ENCODE data around the gene PRLR. TPM values are rescaled to one million over a fixed set of nuclear protein-coding genes. Genes with fewer than 3 reads are reported as not detected.
"Not testable (repeated sequence)": the region's sequence is repeated elsewhere in the genome, so short reads cannot be mapped to it uniquely, and the experiment has no call there.

The PRLR gene
- total RNA-seq, 1 donor from 2014 or later = 1.2 TPM

DNA sequence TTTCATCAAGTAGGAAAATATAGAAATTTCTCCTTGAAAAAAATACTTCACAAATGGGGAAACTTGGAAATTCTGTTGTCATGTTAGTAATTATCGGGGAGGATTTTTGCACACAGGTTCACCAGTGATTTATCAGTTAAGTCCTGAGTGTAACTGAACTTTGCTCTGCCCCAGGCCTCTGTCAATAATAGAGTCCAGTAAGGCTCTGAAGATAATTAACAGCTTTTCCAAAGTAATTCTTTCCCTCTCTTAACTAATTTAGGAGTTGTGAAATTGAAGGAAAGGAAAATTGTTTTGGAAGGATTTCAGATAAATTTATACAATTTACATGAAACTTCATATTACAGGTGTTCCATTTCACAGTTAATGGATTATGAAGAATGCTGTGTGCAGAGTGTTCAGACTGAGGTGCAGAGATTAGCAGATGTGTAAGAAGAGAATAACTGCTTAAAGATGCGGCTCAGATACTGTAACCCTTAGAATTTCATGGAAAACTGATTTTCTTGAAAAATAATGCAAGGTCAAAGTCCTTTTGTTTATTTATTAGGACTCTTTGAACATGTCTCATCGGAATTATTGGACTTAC, 179.7 kb downstream of the PRLR start:
- no peak for FAIRE-seq
- DNase-seq (ENCODE audit: low spot score in 2 of 2) = no peak

DNA sequence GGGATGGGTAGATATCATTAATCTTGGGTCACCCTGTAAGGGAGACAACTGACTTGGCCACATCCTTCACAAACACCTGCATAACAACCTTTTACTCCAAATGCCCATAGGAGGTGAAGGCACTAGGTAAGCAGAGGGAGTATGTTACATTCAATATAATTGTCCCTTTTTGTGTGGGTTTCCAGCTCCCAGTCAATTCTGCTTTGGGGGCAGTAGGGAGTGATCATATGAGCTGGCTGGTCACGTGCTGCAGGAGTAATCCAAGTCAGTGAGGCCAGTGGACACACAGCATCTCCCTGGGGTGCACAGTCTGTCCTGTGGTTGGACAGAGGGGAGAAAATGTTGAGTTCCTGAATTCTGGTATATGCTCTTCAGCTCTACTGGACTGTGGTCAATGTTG, 181.4 kb downstream of the PRLR start:
- DNase-seq (ENCODE audit: low spot score in 2 of 2) = no peak
- FAIRE-seq = no peak

DNA sequence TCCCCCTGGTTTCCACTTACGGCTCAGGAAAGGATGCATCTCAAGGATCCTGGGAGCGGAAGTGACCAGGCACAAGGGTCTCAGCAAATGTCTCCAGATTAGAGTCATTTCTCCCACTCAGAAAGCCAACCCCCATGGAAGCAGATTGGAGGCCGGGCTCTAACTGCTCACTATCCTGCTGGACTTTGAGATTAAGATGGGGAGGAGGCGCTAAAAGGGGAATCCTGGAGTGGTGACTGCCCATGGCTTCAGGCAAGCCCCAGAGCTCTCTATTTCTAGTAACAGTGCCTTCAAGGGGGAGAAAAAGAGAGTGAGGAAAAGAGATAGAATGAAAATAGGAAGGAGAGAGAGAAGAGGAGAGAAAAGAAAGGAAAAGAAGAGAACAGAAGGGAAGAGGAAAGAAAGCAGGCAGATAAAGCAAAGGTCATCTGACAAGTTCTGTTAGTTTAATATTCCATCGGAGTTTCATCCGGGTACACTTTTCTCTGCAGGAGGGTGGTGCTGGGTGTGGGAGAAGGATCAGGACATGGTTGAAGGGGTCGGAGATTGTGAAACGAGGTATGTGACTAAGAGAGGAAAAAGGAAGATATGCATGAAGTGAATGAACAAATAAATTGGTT, 182.4 kb downstream of the PRLR start, which contains the start of gene AGXT2:
AGXT2 (minus strand) TSS at position 165 of the 620 bp plus-strand sequence; CDS start at position 108, 57 bp downstream.
- FAIRE-seq (no peak), DNase-seq (ENCODE audit: low spot score in 2 of 2) (no peak)

DNA sequence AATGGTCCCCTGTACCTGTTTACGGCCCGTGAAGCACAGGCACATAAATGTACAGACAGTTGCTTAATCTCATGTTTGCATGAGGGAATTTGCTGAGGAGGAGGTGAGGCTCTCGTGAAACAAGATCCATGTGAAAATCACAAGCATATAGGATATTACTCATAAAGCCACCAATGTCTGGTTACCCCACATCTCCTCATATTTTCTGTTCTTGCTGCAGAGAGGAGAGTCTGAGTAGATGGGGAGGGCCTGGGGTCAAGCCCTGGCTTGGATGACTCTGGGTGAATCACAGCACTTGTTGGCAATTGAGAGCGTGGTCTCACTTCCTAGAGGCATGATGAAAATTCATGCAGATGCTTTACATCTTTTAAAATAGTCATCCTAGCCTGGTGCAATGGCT, 183.5 kb downstream of the PRLR start:
- FAIRE-seq (no peak), DNase-seq (ENCODE audit: low spot score in 2 of 2) (no peak)

- FAIRE-seq (no peak), DNase-seq (ENCODE audit: low spot score in 2 of 2) (no peak)
Observed at GRCh38 chr5:35045280-35045679, 185.0 kb downstream of the PRLR start.

DNA sequence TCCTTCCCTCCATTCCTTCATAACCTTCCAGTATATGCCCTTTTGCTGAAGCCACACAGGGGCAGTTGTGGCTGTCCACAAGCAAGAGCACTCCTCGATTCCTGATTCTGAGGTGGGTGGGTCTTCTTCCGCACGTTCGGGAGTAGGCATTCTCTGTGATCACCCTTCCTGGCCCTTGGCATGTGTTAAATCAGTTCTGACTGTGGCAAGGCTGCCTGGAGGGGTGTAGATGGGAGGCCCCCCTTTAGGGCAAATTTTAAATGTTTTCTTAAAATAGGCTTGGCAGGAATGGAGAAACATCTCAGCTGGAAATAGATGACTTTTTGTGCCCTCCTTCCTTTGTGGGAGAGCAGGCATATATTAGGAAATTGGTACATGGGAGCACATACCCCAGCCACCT, 185.6 kb downstream of the PRLR start:
- DNase-seq (ENCODE audit: low spot score in 2 of 2) (no peak), FAIRE-seq (no peak)

DNA sequence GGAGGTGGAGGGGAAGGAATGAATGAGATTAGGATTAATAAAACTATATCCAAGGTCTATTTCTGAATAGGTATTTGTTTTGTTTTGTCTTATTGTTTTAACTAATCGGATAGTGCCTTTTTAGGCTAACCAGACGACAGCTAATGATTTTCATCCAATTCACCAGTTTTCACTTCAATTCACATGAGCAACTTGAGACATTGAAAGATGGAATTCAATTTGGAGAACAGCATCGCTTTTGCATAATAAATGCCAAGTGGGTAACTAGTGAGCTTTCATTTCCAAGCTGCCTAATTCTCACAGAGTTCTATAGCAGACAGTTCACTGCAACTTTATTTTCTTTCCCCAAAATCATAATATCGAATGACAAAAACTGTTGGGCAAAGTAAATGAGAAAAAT, 187.5 kb downstream of the PRLR start:
- DNase-seq (ENCODE audit: low spot score in 2 of 2) = no peak
- FAIRE-seq = no peak

DNA sequence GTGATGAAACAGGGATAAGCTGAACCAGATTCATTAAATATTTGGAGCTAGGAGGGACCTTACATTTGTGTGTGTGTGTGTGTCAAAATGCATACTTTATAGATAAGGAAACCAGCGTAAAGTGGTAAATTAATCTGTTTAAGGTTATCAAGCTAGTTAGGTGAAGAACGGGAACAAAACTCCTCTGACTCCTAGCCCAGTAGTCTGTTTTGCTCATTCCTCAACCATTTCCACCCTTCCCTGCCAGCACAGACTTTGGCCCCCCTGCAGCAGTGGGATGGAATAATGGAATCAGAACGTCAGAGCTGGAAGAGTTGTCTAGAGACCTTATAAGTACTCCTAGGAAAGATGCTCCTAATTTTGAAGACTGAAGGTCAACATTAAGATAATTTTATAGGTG, 189.0 kb downstream of the PRLR start:
- DNase-seq (ENCODE audit: low spot score in 2 of 2) (no peak), FAIRE-seq (no peak)

GRCh38 chr5:35038891-35039290, 191.4 kb downstream of the PRLR start:
- no peak for FAIRE-seq
- no peak for DNase-seq (ENCODE audit: low spot score in 2 of 2)

DNA sequence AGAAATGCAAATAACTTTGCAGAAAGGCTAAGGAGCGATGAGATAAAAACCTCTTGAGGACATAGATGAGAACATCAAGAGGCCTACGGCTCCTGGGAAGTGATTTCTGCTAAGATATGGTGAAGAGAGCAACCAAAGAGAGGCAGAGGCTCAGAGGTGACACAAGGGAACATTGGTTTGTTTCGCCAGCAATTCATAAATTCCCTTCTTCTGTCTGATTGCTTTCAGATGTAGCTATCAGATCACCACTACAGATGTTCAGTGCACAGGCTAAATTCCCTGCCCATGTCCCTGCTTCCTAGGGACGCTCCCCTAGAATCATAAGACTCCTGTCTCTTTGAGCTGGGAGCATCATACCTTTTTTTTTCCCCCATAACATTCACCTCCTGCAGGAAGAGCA, 193.8 kb downstream of the PRLR start:
- FAIRE-seq (no peak), DNase-seq (ENCODE audit: low spot score in 2 of 2) (no peak)

GRCh38 chr5:35035929-35036328, 194.4 kb downstream of the PRLR start:
- not testable (repeated sequence) for FAIRE-seq

GRCh38 chr5:35035271-35035670, 195.0 kb downstream of the PRLR start:
- FAIRE-seq (no peak), DNase-seq (ENCODE audit: low spot score in 2 of 2) (no peak)

More at GRCh38 chr5:35035929-35036328, 194.4 kb downstream of the PRLR start:
- DNase-seq (ENCODE audit: low spot score in 2 of 2) = not testable (repeated sequence)

DNA sequence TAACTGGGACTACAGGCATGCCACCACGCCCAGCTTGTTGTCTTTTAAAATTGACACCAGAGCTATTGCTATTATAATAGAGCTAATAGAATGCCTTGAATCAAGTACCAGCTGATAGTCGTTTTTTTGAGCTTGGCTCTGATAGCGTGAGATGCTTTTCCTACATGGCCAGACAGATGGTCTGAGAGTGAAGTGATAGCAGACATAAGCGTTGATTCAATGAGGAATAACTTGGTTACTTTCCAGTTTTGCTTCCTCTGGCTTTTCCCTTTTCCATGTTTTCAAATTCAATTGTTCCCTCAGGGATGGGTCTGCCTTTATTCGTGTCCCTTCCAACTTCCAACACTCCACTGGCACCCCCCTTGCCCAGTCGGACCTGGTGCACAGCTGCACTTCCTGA, 197.9 kb downstream of the PRLR start:
- no peak for DNase-seq (ENCODE audit: low spot score in 2 of 2)

GRCh38 chr5:35031276-35031675, 199.0 kb downstream of the PRLR start:
- FAIRE-seq (no peak), DNase-seq (ENCODE audit: low spot score in 2 of 2) (no peak)

More for the DNA sequence above, 197.9 kb downstream of the PRLR start:
- FAIRE-seq = no peak

GRCh38 chr5:35030426-35031100, 199.7 kb downstream of the PRLR start:
- FAIRE-seq (no peak), DNase-seq (ENCODE audit: low spot score in 2 of 2) (no peak)

DNA sequence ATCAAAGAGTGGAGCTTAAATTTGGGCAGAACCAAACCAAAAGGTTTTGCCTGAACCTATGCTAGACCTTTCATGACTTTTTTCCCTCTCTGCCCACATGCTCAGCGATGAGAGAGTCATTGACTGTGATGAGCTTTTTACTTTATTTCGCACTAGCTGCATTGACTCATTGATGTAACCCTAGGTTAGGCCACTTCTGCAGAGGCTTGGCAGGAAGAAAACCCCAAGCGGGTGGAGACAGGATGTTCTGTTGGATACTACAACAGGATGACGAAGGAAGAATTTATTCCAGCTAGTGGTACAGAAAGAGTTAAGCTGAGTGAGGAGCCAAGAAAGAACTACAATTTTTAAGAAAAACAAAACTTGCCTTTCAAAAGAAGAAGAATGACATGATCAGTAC, 201.0 kb downstream of the PRLR start:
- no peak for DNase-seq (ENCODE audit: low spot score in 2 of 2)
- FAIRE-seq = no peak

DNA sequence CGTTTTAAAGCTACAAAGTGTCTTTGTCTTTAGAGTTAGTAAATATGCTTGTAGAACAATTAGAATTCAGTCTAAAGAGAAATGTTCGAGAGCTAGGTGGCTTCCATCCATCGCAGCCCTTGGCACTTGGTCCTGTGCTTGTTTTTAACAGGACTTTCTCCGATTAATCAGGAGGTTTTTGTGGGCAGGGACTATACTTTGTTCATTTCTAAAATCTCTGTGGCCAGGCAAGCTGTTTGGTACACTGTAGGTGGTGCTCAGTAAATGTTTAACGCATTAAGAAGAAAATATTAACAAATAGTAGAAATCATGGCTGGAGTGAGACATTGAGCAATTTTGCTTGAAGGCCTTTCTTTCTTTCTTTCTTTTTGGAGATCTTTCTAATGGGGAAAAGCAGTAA, 203.3 kb downstream of the PRLR start:
- DNase-seq (ENCODE audit: low spot score in 2 of 2) = no peak
- no peak for FAIRE-seq

DNA sequence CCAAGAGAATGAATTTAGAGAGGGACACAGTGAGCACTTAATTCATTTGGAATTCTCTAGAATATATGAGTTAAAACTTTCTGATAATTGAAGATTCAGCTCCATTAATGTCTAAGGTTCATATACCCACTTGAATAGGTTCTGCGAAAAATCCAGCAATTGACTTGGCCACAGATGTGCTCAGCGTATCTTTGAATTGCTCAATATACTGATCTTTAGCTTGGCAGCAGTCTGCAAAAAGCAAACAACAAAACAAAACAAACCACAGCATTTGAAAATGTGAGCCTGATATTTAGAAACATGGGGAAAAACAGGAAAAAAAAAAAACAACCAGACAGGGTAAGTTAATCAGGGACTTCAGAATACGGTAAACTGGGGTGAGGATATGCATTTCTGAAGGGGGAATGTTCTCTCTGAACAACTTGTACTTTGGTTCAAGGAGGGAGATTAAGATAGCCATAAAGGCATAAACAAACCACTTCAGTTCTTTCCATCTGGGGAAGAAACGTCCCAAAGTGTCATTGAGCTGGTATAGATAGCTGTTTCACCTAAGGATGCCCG, 203.9 kb downstream of the PRLR start:
- FAIRE-seq = no peak
- no peak for DNase-seq (ENCODE audit: low spot score in 2 of 2)

- no peak for DNase-seq (ENCODE audit: low spot score in 2 of 2)
- no peak for FAIRE-seq
Observed at GRCh38 chr5:35024911-35025510, 205.3 kb downstream of the PRLR start.

- DNase-seq (ENCODE audit: low spot score in 2 of 2) (no peak), FAIRE-seq (no peak)
Observed at GRCh38 chr5:35023391-35024178, 206.7 kb downstream of the PRLR start.

All from frontal cortex (tissue), 4 donors.